GM11168 (cell line): ENCODE results near the gene TSPOAP1.

Source experiments
- in situ Hi-C: fragments of 300-500 bp; cut with MboI; formaldehyde crosslinking; loops from one replicate; pipeline ENCODE4 v1.12.0; 2022; ENCODE audit warnings: low sequenced_read_pairs; ENCODE audit not compliant: unreplicated experiment

TSPOAP1 gene

DNA sequence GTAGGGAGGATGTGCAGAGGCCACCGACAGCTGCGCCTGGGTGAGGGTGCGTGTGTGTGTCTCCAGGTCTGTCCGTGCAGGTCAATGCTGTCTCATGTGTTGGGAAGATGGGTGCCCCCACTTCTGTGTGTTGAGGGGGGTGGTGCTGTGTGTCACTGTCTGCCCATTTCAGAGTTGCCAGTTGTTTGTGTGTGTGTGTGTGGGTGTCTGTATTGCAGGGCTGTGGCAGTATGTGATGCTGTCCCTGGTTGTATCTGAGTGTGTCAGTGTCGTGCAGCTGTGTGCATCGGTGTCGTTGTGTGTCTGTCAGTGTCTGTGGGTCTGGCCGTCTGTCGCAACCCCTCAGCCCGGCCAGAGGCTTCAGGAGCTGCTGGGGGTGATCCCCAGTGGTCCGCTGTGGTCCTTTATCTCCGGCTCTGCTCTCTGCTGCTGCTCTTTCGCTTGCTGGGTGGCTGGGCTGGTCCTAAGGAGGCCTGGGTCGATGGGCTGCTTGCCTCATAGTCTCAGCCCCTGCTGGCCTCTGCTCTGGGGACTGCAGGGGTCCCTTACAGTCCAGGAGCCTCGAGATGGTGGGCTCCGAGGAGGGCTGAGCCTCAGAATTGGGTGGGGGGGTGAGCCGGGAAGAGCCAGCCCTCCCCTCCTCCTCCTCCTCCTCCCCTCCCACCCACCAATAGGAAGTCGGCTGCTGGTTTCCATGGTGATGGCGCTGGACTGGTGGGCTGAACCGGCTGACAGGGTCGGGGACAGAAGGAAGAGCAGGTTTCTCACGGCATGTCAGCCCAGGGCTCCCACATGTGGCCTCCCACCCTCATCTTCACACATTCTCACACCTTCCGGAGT is at the start of gene TSPOAP1:
Gene TSPOAP1 (minus strand): TSS at position 601 of the 840 bp plus-strand sequence. CDS start 875 bp downstream, outside the sequence.
- in situ Hi-C loops, result no loop called here

- in situ Hi-C loops, result no loop called here
These were observed 49.1 kb upstream of the TSPOAP1 start for GRCh38 chr17:58377661-58378060.

DNA sequence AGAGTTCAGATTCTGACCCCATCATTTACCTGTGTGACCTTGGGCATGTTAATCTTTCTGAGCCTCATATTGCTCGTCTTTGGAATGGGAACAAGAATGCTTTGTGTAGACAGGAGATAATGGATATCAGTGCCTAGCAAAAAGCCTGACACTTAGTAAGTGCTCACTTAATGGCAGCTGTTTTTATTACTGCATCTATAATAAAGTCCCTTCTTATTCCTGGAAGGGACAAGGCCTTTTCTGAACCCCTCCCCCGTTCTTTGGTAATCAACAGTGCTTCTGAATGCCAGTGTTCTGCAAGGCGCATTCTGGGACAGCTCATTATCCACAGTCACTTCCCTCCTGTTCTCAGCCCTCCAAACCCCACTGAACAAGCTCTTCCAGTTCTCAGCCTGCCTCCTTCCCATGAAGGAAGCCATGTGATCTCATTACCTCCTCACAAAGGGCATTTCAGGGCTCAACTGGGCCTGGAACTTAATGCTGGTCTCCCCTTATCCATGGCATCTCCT is 48.6 kb upstream of the TSPOAP1 start:
- in situ Hi-C loops, result no loop called here

DNA sequence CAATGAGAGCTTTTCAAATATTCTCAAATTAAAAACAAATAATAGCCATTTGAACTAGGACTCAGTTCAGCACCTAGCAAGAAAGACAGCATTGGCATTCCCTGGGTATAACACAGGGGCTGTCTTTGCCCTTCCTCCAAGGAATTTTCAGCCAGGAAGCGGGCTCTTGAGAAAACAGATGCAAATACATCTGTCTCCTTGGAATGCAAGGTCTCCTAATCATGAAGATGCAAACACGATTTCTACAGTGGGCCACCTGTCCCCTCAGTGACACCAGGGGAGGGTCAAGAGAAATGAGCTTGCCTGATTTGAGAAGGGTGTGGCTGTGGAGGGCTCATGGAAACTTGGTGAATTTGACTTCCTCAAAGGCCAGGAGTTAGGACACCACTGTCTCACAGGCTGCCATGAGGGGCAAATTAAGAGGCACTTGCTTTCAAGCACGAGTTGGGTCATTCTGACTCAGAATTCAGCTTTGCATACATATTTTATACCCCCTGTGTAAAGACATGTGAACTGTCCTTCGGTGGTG is 47.9 kb upstream of the TSPOAP1 start:
- in situ Hi-C loops, result no loop called here

DNA sequence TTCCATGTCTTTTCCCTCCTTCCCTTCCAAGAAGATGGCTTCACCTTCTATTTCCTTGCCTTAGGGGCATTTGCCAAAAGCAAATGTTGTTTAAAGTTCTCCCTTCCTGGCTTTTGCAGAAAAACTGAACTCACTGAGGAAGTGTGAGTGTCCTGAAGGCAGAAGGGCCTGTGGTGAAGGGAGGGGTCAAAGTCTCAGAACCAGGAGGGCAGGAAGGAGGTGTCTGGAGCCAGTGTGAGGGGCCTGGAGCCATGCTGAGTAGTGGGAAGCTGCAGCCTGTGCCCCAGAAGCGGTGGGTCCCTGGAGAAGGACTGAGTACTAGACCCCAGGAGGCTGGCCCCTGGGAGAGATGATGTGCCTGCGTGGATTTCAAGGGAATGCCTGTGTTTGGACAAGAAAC is 47.2 kb upstream of the TSPOAP1 start:
- in situ Hi-C loops, result no loop called here

- in situ Hi-C loops, result no loop called here
These were observed 46.7 kb upstream of the TSPOAP1 start for GRCh38 chr17:58375256-58375655.

GRCh38 chr17:58373923-58374322 is 45.3 kb upstream of the TSPOAP1 start:
- in situ Hi-C loops, result no loop called here

- in situ Hi-C loops, result no loop called here
These were observed 44.4 kb upstream of the TSPOAP1 start for GRCh38 chr17:58373003-58373402.

GRCh38 chr17:58371300-58371950 is 42.8 kb upstream of the TSPOAP1 start:
- in situ Hi-C loops, result no loop called here

DNA sequence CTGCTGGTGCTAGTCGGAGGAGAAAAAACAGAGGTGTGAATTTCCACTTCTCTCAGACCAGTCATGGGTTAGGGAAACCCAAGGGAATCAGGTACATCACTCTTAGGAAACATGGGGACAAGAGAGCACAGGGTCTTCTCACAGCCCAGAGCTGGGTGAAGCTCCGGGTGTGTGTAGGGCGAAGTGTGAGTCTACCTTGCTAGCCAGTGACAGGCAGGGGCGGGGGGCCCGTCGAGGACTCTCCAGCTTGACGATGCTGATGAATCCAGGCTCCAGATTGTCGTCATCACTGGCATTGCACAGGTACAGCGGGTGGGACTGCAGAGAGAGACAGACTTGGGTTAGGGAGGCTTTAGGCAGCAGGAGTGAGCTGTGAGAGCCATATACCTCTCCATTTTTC is 42.1 kb upstream of the TSPOAP1 start:
- in situ Hi-C loops, result no loop called here

- in situ Hi-C loops, result no loop called here
These were observed 41.7 kb upstream of the TSPOAP1 start for GRCh38 chr17:58370309-58370708.

GRCh38 chr17:58369214-58370031 is 40.8 kb upstream of the TSPOAP1 start:
- in situ Hi-C loops, result no loop called here

DNA sequence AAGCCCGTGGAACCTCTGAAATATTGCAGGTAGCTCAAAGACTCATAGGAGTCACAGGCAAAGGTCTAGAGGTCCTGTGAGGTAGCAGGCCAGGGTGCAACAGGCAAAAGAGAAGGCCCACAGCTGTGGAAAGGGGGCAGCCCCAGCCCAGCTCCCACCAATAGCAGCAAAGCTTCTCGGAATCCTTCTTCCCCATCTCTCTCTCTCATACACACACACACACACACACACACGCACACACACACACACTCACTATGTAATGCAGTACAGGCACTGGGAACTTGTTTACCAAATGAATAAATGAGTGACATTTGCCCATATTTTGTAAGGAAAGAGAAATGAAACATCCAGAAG is 40.2 kb upstream of the TSPOAP1 start:
- in situ Hi-C loops, result no loop called here

DNA sequence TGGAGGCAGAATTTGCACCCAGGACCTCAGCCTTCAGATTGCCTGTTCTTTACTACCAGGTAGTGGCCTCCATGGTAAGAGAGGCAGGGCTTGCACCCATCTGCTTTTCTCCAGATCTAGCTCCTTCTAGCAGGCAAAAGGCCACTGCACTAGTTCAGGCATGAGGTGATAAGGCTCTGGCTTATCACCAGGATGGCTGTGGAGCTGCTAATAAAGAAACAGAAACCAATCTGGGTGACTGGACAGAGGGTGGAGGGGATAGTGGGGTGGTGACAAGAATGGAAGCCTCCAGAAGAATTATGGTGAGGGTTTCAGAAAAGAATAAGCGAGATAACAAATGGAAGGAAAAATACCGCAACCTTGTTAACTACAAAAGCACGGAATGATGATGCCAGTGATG is 38.9 kb upstream of the TSPOAP1 start:
- in situ Hi-C loops, result no loop called here

DNA sequence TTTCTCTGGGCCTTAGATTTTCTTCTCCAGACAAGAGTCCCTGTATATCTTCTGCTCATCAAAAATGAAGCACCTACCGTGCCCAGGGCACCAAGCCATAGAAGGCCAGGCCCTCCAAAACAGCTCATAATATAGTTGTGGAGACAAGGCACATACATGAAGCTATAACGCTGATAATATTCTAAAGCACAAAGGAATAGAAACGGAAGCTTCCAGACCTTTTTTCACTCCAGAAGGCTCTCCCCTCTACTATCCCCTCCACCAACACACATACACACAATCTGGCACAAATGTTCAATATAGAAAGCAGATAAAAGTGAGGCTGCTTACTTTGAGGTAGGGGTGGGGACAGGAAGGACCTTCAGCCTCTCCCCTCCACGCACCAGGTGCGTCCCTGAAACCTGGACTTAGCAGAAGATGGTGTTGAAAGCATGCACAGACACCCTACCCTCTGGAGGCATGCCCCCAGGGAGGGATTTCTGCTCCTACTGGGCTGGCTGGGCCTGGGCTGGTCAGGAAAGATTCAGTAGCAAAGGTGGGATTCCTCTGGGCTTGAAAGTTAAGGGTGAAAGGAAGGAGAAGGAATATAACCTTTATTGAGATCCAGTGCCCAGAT is 37.5 kb upstream of the TSPOAP1 start:
- in situ Hi-C loops, result no loop called here

DNA sequence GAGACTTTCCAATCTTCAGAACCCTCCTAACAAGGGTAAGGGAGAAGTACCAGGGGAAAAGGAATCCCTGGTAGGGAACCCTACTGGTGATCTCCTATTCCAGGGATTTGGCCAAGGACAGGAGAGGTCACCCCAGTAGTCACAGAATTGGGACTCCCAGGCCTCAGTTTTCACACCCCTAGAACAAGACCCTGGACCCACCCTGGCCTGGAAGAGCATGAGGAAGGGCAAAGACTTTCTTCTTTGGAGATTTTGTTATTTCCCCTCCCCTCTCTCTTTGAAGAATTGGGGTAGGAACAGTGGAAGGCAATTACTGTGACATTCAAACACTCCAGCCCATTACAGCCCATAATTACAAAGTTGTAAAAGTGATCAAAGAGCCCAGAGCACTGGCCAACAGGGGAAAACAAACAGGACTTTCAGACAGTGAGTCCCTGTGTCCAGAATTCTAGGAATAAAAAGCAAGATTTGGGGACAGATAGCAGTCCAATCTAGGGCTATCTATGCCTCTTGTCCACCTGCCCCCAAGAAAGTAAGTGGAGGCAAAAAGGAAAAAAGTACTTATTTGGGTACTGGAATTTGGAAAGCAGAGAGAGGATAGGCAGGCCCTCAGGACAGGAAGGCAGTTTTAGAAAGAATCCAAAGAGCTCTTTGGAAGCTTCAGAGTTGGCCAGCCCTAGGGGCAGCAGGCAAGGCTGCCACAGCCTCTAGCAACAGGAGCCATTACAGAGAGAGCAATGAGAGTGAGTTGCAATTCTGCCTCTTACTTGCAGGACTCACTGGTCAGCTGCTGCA is 36.8 kb upstream of the TSPOAP1 start:
- in situ Hi-C loops, result no loop called here

DNA sequence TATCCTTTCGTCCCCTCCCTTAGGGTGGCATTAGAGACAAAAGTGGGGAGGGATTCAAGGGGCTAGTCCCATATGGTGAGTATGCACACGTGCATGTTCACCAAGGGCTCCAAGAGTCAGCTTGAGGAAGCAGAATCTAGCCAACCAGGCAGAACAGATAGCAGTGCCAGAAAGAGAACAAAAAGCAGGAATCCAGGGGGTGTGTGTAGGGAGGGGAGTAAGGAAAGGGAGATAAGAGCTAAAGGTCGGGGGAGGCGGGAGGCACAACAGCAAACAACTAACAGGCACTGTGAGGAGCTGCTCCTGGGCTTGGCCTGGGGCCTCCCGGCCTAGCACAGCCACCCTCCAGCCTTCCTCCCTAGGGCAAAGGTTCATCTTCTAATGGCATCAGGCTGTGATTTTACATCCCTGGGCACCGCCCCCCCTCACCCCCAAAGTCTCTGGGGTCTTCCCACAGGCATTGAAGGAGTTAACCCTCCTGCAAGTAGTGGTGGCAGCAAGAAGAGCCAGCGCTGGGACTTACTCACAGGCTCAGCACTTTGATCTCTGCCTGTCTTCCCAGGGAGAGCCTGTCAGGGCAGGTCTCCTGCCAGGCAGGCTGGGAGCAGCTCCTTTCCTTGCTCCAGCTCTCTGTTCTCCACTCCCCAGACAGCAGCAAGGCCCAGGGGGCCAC is 35.8 kb upstream of the TSPOAP1 start:
- in situ Hi-C loops, result no loop called here

DNA sequence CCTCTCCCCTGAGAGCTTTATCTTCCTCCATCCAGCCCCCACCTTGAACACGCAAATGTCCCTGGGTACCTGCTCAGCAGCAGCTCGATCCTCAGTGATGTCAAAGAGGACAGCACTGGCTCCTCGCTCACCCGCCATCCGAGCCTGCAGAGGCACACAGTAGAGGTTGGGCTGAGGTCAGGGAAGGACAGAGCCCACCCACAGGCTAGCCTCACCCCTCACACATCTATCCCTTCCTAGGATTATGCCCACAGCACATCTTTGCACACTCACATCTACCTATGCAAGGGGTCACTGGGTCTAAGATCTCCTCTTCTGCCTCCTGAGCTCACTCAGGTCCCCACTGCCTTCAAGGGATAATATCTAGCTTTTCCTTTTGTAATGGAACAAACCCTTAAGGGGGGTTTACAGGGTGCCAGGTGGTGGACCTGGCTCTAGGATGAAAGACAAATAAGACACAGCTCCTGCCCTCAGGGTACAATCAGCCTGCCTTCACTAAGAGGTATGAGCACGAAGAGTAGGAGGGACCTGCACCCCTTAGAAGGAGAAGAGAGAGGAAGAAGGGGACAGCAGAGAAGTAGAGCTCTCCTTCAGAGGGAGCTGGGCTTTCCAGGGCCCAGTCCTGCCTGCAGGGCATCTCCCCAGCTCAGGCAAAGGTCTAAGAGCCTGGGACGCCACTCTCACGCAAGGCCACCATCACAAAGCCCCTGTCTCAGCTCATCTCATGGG is 35.0 kb upstream of the TSPOAP1 start:
- in situ Hi-C loops, result no loop called here
